Measurements from ENCODE around the gene RAP2C.
A peak's percentile ranks its signal among the peaks of the same experiment; 100 is the strongest.

The RAP2C gene

GRCh38 chrX:132219343-132219768 is at the start of gene RAP2C:
RAP2C (minus strand) TSS chrX:132219447; CDS start chrX:132217268, 2,179 bp downstream.
- no peak for DNase-seq

GRCh38 chrX:132267392-132267791 is 48.1 kb upstream of the RAP2C start:
- DNase-seq: no peak

- DNase-seq: no peak
Measured at GRCh38 chrX:132266583-132267355, 47.5 kb upstream of the RAP2C start.

DNA sequence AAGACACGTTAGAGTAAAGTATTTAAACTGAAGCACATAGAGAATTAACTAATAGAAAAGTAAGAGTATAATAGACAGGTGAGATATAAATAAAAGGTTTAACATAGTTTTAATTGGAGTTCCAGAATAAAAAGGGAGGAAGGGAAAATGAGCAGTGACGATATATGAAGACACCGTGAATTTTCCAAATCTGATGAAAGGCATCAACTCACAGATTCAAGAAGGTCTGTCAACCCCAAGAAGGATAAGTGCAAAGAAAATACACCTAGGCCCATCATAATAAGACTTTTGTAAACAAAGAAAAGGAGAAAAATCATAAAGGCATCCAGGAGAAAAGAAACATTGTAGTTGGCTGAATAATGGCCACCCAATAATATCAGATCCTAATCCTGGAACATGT is 43.9 kb upstream of the RAP2C start:
- DNase-seq: no peak

- DNase-seq: no peak
Measured at GRCh38 chrX:132258509-132258908, 39.3 kb upstream of the RAP2C start.

DNA sequence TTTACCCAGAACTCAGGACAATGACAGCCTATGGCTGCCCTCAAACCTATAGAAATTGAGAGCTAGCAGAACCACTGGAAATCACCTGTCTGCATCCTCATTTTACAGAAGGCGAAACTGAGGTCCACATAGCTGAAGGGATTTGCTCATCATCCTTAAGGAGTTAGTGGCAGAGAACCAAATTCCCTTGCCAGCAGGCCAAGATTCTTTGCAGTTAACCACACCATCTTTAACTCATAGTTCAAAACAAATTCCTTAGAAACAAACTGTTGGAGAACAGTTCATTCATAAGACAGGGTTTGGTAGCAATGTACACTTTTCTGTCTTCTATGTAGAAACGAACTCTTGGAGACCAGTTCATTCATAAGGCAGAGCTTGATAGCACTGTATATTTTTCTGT is 37.9 kb upstream of the RAP2C start:
- DNase-seq: no peak

DNA sequence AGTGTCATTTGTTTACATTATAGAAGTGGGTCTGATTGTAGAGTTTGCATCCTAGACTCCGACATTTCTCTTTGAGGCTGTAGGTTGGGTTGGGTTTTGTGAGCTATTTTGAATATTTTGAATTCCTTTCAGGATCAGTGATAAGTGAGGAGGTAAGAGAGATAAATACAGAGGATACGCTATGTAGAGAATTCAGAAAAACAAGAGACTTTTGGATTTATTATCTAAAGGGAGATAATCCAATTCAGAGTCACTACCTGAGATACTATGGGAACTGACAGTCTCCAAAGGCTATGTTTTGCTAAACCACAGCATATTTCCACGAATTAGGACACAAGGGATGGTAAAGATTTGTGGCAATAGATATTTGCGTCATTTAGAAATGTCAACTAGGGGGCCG is 16.9 kb upstream of the RAP2C start:
- no peak for DNase-seq

DNA sequence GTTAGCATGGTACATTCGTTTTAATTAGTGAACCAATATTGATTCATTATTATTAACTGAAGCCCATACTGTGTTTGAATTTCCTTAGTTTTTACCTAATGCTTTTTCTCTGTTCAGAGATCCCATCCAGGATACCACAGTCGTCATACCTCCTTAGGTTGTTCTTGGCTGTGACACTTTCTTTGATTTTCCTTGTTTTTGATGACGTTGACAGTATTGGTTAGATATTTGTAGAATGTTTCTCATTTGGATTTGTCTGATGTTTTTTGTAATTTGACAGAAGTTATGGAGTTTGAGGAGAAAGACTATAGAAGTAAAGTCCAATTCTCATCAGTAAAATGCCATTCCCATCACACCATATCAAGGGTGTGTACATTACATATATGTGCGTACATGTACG is 16.2 kb upstream of the RAP2C start:
- DNase-seq: no peak

- no peak for DNase-seq
Measured at GRCh38 chrX:132231587-132231986, 12.3 kb upstream of the RAP2C start.

DNA sequence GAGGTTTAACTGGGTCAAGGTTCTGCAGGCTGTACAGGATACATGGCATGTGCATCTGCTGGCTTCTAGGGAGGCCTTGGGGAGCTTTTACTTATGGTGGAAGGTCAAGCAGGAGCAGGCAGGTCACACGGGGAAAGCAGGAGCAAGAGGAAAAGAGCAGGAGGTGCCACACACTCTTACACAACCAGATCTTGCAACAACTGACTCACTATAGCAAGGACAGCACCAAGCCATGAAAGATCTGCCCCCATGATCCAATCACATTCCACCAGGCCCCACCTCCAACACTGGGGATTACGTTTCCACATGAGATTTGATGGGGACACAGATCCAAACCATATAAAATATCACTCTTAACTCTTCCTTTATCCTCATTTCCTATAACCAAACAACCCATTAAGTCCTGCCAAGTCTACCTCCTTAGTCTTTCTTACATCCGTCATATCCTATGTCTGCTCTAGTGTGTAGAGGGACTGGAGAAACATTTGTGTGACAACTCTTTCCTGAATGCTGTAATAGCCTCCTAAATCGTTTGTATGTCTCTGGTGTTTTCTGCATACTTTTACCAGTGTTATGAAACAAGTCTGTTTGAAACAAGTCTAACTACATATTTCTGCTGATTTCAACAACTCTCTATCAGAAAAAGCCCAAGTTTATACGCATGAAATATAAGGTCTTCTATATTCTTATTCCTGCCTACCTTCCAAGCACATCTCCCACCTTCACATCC is 8.3 kb upstream of the RAP2C start:
- no peak for DNase-seq

DNA sequence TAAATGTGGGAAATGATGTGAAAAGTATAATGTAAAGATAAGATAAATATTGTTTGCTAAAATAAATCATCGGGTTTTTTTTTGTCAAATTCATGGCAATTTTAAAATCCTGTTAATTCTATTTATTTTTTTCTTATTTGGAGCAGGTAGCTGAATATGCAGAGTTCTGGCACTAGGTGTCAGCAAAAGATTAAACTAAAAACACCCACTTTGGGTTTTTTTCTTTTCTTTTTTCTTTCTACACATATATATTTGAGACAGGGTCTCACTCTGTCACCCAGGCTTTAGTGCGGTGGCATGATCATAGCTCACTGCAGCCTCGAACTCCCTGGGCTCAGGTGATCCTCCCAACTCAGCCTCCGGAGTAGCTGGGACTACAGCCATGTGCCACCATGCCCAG is 6.9 kb upstream of the RAP2C start:
- DNase-seq: no peak

- DNase-seq: peak; percentile 28
Measured at GRCh38 chrX:132218100-132218812, 991 bp downstream of the RAP2C start.

GRCh38 chrX:132217203-132218073 is 1.8 kb downstream of the RAP2C start:
- peak; percentile 17 for DNase-seq

DNA sequence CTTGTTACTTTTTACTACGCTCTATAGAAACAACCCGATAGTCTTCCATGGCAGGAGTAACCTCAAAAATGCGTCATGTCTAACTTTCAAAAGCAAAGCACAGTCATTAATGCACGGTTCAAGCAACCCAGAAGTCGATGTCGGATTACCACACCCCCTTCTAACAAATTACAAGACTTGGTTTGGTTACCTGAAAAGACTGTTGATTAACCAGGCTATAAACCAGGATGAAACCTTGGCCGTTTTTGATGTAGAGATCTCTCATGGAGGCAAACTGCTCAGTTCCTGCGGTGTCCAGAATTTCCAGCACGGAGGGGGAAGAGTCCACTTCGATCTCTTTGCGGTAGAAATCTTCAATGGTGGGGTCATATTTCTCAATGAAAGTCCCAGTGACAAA is 2.4 kb downstream of the RAP2C start:
- DNase-seq: no peak

GRCh38 chrX:132216283-132216682 is 3.0 kb downstream of the RAP2C start:
- no peak for DNase-seq

DNA sequence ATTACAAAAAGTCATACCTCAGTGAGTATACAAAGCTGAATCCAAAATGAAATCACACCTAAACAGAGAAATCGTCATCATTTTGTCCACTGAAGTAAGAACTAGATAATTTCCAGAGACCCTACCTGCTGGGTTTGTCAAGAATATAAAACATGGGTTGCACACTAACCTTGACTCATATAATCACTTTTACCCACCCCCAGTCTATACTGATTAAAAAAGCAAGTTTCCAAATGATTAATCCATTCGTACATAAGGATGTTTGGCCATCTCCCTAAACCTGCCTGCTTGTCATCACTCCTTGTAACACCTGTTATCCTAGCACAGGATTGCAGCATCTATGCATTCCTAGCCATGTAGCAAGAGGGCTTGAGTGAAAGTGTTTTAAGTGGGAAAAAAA is 4.7 kb downstream of the RAP2C start:
- no peak for DNase-seq

- DNase-seq: no peak
Measured at GRCh38 chrX:132209527-132209926, 9.7 kb downstream of the RAP2C start.

DNA sequence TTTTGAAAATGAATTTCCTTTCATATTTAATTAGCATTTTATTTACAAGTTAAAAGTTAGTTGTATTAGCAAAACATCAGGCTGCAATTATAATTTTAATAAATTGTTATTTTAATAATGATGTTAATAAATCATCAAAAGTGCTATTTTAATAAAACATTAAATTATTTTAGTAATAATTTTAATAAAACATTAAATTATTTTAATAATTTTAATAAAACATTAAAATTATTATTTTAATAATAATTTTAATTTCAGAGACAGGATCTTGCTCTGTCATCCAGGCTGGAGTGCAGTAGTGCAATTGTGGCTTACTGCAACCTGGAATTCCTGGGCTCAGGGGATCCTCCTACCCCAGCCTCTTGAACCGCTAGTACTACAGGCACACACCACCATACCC is 10.8 kb downstream of the RAP2C start:
- DNase-seq: no peak

DNA sequence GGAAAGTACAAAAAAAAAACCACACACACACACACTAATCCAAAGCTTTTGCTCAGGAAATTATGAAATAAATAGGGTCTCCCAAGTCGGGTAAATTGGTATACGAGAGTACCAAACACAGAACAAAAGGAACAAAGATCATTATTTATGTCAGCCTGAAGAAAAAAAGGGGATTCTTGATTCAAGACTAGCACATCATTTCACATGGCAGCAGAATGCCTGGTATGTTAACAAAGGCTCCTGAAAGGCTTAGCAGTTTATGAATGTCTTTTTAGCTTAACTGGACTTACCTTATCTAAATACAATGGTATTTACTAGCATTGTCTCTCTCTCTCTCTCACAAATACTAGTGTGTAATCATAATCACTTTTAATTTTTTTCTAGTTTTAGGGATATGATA is 11.3 kb downstream of the RAP2C start:
- no peak for DNase-seq

- DNase-seq: no peak
Measured at GRCh38 chrX:132206259-132206658, 13.0 kb downstream of the RAP2C start.

GRCh38 chrX:132204629-132205028 is 14.6 kb downstream of the RAP2C start:
- no peak for DNase-seq

DNA sequence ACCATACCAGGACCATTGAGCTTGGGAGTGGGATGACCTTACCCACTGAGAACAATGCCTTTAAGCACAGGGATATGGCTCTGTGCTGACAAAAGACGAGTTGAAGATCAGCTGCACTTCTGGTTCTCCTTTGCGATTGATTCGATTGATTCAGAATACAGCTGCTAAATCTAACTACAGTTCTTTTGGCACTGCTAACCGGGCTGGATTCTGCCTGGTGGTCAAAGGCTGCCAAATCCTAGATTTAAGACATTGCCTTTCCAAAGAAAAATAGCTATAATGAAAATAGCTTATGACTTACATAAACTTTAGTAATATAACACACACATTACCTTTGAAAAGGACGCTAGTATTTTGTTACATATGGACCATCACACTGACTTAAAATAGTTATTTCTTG is 18.3 kb downstream of the RAP2C start:
- no peak for DNase-seq

DNA sequence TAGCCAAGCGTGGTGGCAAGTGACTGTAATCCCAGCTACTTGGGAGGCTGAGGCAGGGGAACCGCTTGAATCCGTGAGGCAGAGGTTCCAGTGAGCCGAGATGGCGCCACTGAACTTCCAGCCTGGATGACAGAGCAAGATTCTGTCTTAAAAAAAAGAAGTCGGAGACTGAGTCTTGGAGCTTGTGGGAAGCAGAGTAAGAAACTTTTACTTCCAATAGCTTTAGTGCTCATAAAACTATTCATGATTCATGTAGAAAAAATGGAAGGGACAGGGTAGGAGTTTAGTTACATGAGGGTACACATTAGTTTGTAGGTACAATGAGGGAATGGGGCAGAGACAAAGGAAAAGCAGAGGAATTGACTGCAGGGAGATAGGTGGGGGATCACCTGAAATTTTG is 19.3 kb downstream of the RAP2C start:
- DNase-seq: no peak
